SK-MEL-5 (cell line): ENCODE measurements around the gene ZNRD2. TPM values are rescaled to one million over a fixed set of nuclear protein-coding genes. Genes with fewer than 3 reads are reported as not detected.

Source experiments
- small RNA-seq, 2 experiments: library from RNA; depleted of rRNA; stranded (forward); fragments of <200 nt; gene quantifications; one replicate each; pipeline ENCODE3, GENCODE V24; 2014
- total RNA-seq: library from RNA; depleted of rRNA; stranded (reverse); fragments of >200 nt; shearing (Covaris generic); gene quantifications from 2 replicates; pipeline ENCODE4 v1.2.3, GENCODE V29; 2014; rRNA removed

ZNRD2 gene
- total RNA-seq, 1 experiment from 2014 or later, result 26.5 TPM

Small RNA genes within 50 kb of the gene (small RNA-seq; reads per million reads assigned to genes)
- 0 reads per million in 2 experiments for gene AP001362.1

Other genes with a start within 250 kb of the ZNRD2 start
- 21.6 and 22.9 TPM in 2 replicates for gene DPF2, start 236.6 kb upstream of the ZNRD2 start, total RNA-seq
- 0.88 and 1.0 TPM in 2 replicates for gene TIGD3, start 215.7 kb upstream of the ZNRD2 start, total RNA-seq
- 3.4 and 4.6 TPM in 2 replicates for gene SLC25A45, start 187.8 kb upstream of the ZNRD2 start, total RNA-seq
- gene FRMD8, start 183.8 kb upstream of the ZNRD2 start, total RNA-seq, result 36.4 and 37.5 TPM in 2 replicates
- gene NEAT1, start 147.7 kb upstream of the ZNRD2 start, total RNA-seq, result 13.3 and 17.2 TPM in 2 replicates
- gene MALAT1, start 71.4 kb upstream of the ZNRD2 start, total RNA-seq, result 1,469 and 1,846 TPM in 2 replicates
- gene SCYL1, start 45.4 kb upstream of the ZNRD2 start, total RNA-seq, result 57.8 and 64.9 TPM in 2 replicates
- 1.8 and 2.0 TPM in 2 replicates for gene LTBP3, start 12.1 kb upstream of the ZNRD2 start, total RNA-seq
- gene FAM89B, start 2.1 kb downstream of the ZNRD2 start, total RNA-seq, result 12.2 and 13.2 TPM in 2 replicates
- 14.3 and 15.6 TPM in 2 replicates for gene EHBP1L1, start 5.6 kb downstream of the ZNRD2 start, total RNA-seq
- gene KCNK7, start 25.3 kb downstream of the ZNRD2 start, total RNA-seq, result not detected in 2 replicates
- gene MAP3K11, start 43.7 kb downstream of the ZNRD2 start, total RNA-seq, result 19.3 and 23.4 TPM in 2 replicates
- 10.4 and 11.3 TPM in 2 replicates for gene PCNX3, start 45.3 kb downstream of the ZNRD2 start, total RNA-seq
- gene SIPA1, start 67.6 kb downstream of the ZNRD2 start, total RNA-seq, result 13.7 and 15.8 TPM in 2 replicates
- 16.6 and 26.1 TPM in 2 replicates for gene RELA, start 92.4 kb downstream of the ZNRD2 start, total RNA-seq
- gene KAT5, start 141.8 kb downstream of the ZNRD2 start, total RNA-seq, result 37.8 and 42.0 TPM in 2 replicates
- gene RNASEH2C, start 150.3 kb downstream of the ZNRD2 start, total RNA-seq, result 35.1 and 37.4 TPM in 2 replicates
- gene AP5B1, start 210.5 kb downstream of the ZNRD2 start, total RNA-seq, result 19.7 and 20.0 TPM in 2 replicates
- gene OVOL1, start 216.6 kb downstream of the ZNRD2 start, total RNA-seq, result not detected in 2 replicates